ENCODE measurements around the gene TNFAIP1.
A peak's percentile ranks its signal among the peaks of the same experiment; 100 is the strongest.

TNFAIP1 gene

DNA sequence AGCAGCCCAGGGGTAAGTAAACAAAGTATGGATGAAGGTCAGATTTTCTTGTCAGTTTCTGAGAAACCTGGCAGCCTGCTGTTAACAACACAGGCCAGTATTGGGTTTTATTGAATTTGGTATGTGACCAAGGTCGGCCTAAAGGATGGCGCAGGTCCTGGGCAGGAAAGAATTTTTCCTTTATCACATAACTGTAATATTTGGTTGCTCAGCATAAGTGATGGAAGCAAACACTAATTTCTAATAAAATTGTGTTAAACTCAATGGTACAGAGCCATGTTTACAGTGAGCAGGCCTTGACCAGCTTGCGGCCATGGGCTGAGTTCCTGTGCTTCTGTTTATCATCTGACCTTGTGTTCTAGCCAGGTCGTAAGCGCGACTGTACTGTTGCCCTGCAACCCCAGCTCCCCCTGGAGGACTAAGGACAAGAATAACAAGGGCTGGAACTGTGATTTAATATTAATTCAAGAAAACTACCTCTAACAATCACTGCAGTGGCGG, 11.2 kb downstream of the TNFAIP1 start:
- no peak overlapping the region for H3K4me3 ChIP-seq (ENCODE audit: low read depth, low read length)
- TF ChIP-seq, protein P1, sequence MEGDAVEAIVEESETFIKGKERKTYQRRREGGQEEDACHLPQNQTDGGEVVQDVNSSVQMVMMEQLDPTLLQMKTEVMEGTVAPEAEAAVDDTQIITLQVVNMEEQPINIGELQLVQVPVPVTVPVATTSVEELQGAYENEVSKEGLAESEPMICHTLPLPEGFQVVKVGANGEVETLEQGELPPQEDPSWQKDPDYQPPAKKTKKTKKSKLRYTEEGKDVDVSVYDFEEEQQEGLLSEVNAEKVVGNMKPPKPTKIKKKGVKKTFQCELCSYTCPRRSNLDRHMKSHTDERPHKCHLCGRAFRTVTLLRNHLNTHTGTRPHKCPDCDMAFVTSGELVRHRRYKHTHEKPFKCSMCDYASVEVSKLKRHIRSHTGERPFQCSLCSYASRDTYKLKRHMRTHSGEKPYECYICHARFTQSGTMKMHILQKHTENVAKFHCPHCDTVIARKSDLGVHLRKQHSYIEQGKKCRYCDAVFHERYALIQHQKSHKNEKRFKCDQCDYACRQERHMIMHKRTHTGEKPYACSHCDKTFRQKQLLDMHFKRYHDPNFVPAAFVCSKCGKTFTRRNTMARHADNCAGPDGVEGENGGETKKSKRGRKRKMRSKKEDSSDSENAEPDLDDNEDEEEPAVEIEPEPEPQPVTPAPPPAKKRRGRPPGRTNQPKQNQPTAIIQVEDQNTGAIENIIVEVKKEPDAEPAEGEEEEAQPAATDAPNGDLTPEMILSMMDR (IDR thresholded peaks at IDR 0.05; ENCODE audit: low read depth, low read length): peak; percentile 16; the same call in 1 of the 2 replicates

DNA sequence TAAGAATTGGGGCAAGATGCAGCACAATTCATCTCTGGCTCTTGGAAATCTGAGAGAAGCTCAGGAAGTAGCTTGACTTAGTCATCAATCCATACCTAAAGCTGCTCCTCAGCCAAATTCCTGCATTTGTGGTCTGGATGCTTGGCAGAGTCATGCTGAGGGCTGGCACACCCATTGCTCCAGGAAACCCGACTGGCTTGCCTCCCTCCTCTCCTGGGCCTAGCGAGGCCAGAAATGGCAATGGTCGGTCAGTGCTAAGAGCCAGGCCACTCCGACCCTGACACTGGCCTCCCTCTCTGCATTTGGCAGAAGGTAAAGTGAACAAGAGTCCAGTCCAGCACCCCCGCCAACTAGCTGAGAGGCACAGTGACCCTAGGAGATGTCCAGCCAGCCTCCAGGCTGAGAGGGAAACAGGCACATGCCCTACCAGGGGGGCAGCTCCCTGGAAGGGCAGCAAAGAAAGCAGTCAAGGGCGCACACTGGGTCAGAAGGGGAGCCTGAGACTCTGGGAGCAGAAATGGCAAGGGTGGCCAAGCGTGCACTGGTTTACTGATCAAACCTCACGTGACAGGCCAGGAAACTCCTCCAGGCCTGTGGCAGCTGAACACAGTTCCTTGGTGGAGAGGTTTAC, 11.8 kb downstream of the TNFAIP1 start:
- H3K4me3 ChIP-seq (ENCODE audit: low read depth, low read length): no peak overlapping the region
- TF ChIP-seq, protein P1 (IDR thresholded peaks at IDR 0.05; ENCODE audit: low read depth, low read length): no peak

DNA sequence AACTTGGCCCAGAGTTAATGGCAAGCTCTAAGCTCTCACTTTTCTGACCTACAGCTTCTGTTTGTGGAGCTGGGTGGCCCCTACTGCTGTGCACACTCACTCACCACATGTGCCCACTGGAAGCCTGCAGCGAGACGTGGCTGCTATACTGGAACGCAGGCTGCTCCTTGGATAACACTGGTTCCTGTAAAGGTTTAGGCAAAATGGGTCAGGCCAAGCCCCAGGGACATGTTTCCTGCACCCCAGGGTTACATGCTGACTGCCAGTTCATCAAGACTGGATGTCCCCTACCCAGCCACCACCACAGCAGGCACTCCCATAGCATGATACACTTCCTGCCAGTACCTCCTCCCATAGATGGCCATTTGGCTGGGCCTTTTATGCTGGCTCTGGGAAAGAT, 13.4 kb downstream of the TNFAIP1 start:
- H3K4me3 ChIP-seq (ENCODE audit: low read depth, low read length): no peak overlapping the region

DNA sequence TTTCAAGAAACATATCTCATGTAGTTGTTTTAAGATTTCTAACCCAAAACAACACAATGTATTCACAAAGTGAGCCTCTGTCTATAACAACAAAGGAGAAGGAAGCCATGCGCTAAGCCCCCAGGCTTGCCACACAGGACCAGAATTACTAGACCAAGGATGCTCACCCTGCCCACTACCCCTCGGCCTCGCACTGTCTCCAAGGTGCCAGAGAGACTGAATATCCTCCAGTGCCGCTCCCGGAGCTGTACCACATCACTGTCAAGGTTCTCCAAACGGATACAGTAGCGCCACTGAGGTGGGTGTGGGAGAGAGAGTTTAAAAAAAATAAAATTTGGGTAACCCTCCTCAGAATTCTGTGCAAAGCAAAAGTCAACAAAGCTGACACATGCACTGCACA, 14.7 kb downstream of the TNFAIP1 start:
- TF ChIP-seq, protein P1 (IDR thresholded peaks at IDR 0.05; ENCODE audit: low read depth, low read length): no peak
- no peak overlapping the region for H3K4me3 ChIP-seq (ENCODE audit: low read depth, low read length)

More for the DNA sequence above, 13.4 kb downstream of the TNFAIP1 start:
- TF ChIP-seq, protein P1 (IDR thresholded peaks at IDR 0.05; ENCODE audit: low read depth, low read length): no peak

DNA sequence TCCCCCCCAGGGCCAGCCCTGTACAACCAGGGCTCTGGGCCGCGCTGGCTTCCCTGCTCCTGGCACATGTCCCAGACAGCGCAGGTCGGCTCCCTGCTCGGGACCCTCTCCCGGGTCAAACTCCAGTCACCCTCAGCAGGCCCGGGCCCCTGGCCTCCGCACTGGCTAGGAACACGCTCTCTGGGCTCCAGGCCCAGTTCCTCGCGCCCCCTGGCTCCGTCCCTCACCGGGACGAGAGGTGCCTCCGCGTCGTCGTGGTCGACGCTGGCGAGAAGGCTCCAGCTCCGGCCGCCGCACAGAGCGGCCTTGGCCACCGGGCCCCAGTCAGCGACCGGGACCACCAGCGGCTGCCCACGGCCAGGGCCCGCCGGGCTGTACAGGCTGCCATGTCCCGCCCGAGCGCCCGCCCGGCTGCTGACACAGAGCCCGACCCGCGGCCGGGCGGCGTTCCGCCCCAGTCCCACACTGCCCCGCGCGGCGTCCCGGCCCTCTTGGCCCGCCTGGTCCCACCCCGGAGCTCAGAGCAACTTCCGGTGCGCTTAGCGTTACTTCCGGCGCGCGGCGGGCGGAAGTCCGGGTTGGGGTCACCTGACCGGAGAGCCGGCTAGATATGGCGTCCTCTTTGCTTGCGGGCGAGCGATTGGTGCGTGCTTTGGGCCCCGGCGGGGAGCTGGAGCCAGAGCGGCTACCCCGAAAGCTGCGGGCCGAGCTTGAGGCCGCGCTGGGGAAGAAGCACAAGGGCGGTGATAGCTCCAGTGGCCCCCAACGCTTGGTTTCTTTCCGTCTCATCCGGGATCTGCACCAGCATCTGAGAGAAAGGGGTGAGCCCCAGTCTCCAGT, 21.7 kb downstream of the TNFAIP1 start, which contains the start of gene POLDIP2:
TSS of gene POLDIP2 (minus strand) at position 467 of the 840 bp plus-strand sequence. CDS start at position 388, 79 bp downstream.
- H3K4me3 ChIP-seq (ENCODE audit: low read depth, low read length): peak within 1 kb of the TSS; percentile 73
- TF ChIP-seq, protein P1 (IDR thresholded peaks at IDR 0.05; ENCODE audit: low read depth, low read length): no peak

DNA sequence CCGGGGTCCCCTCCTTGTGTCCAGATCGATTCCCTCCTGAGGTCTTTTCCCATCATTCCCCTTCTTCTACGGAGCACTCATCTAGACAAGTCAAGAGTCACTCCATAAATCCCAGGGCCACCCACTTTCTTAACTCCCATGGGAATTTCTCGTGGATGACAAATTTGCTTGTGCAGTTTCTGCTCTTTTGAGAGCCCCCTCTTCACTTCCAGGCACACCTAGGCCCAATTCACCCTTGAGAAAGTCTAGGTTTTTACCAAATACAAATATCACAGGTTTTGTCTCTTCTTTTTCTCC, 22.3 kb downstream of the TNFAIP1 start:
- TF ChIP-seq, protein P1 (IDR thresholded peaks at IDR 0.05; ENCODE audit: low read depth, low read length): no peak
- H3K4me3 ChIP-seq (ENCODE audit: low read depth, low read length): peak overlapping the region; percentile 73

DNA sequence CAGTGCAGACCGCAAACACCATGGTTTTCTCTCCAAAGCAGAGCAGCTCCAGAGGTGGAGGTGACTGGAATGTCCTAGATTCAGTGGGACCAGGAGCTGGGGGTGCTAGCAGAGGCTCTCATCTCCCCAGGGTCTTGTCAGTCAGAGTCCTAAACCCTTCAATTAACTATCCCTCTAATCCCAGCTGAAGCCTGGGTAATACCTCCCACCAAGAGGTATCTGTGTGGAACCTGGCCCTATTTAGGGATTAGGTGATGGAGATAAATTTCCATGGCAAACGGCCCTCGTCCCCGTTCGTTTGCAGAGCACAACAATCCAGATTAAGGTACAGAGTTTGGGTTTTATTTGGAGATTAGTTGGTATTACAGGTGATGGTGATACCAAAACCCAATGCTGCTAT, 27.6 kb downstream of the TNFAIP1 start:
- TF ChIP-seq, protein P1 (IDR thresholded peaks at IDR 0.05; ENCODE audit: low read depth, low read length): no peak
- H3K4me3 ChIP-seq (ENCODE audit: low read depth, low read length): no peak overlapping the region

Data from WI38 (cell line).